KOPT-K1 (cell line): ENCODE data around the gene B4GALT5.
"Not testable (repeated sequence)": the region's sequence is repeated elsewhere in the genome, so short reads cannot be mapped to it uniquely, and the experiment has no call there.

Experiments
- H3K27ac ChIP-seq: fragments of 200-600 bp; sonication (generic); 2 replicates; pipeline ENCODE4 v1.5.1; 2016; ENCODE audit warnings: antibody characterized with exemption, mild to moderate bottlenecking, low read depth, low read length; ENCODE audit not compliant: poor library complexity, severe bottlenecking
- H3K36me3 ChIP-seq: fragments of 200-600 bp; sonication (generic); 2 replicates; pipeline ENCODE4 v1.5.1; 2017; ENCODE audit warnings: antibody characterized with exemption, mild to moderate bottlenecking, low read length, moderate library complexity; ENCODE audit not compliant: insufficient read depth
- H3K9me3 ChIP-seq: fragments of 200-600 bp; sonication (generic); 2 replicates; pipeline ENCODE4 v1.5.1; 2017; ENCODE audit warnings: antibody characterized with exemption, low read length, mild to moderate bottlenecking; ENCODE audit not compliant: insufficient read depth, poor library complexity, severe bottlenecking

The B4GALT5 gene

DNA sequence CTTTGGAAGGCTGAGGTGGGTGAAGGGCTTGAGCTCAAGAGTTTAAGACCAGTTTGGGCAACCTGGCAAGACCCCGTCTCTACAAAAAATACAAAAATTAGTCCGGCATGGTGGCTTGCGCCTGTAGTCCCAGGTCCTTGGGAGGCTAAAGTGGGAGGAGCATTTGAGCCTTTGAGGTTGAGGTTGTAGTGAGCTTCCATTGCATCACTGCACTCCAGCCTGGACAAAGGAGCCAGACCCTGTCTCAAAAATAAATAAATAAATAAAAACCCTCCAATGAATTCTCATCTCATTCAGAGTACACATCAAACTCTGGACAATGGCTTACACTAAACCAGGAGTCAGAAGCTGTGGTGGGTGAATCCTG is 31.8 kb downstream of the B4GALT5 start:
- no peaks in the 10 kb centered on the region for H3K36me3 ChIP-seq
- no peak overlapping the region for H3K27ac ChIP-seq
- no peaks in the 10 kb centered on the region for H3K9me3 ChIP-seq

DNA sequence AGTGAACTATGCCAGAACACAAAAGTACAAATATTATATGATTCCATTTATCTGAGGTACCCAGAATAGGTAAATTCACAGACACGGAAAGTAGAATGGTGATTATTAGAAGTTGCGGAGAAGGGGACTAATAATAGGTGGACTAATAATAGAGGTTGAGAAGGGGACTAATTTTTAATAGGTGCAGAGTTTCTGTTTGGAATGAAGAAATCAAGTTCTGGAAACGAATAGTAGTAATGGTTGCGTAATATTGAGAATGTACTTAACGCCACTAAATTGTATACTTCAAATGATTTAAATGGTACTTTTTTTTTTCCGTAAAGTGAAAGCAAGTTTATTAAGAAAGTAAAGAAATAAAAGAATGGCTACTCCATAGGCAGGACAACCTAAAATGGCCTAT is 33.2 kb downstream of the B4GALT5 start:
- Histone ChIP-seq H3K27ac (no peak overlapping the region), H3K36me3 (no peaks in the 10 kb centered on the region), H3K9me3 (no peaks in the 10 kb centered on the region)

DNA sequence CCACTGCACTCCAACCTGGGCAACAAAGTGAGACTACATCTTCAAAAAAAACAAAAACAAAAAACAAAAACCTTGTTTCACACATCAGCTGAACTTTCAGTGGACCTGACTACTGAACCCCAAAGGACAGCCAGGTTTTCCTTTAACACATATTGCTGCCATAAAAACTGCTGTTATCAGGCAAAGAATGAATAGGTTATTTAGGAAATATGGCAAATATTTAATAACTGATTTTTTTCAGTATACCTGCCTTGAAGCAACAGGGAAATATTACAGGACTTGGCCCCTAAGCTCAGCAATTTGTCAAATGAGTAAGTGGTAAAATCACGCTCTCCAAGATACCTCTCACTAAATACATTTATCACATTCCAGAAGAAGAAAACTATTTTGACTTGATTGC is 34.0 kb downstream of the B4GALT5 start:
- no peaks in the 10 kb centered on the region for H3K36me3 ChIP-seq
- H3K27ac ChIP-seq: no peak overlapping the region
- no peaks in the 10 kb centered on the region for H3K9me3 ChIP-seq

DNA sequence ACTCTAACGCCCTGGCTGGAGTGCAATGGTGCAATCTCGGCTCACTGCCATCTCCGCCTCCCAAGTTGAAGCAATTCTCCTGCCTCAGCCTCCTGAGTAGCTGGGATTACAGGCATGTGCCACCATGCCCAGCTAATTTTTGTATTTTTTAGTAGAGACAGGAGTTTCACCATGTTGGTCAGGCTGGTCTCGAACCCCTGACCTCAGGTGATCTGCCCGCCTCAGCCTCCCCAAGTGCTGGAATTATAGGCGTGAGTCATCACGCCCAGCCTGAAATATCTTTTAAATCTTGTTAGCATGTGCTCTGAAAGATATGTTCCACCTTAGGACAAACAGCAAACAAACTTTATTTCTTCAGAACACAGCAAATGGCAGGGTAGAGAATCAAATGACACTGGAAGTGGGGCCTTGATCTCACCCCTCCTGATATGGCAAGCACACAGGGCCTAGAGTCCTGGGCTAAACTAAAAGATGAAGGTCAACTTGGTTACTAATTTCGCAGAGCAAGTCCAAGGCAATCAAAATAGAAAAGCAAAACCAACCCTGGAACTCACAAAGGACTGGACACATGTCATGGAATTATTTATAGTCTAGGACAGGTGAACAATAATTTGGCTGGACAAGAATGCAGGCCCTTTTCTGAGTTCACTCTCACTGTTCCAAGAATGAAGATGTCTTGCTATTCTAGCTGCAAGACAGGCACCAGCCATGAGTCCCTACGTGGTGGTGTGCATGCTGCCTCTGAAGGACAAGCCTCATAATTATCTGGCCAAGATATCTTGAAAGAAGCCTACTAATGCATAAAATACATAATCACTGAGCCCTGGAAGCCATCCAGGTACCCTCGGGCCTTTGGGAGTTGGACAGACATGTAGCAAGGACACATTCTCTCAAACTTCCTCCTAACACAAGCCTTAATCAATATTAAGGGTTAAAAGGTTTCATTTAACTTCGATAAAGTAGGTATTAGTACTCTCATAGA is 35.6 kb downstream of the B4GALT5 start:
- H3K36me3 ChIP-seq: no peaks in the 10 kb centered on the region
- no peaks in the 10 kb centered on the region for H3K9me3 ChIP-seq
- H3K27ac ChIP-seq: no peak overlapping the region

DNA sequence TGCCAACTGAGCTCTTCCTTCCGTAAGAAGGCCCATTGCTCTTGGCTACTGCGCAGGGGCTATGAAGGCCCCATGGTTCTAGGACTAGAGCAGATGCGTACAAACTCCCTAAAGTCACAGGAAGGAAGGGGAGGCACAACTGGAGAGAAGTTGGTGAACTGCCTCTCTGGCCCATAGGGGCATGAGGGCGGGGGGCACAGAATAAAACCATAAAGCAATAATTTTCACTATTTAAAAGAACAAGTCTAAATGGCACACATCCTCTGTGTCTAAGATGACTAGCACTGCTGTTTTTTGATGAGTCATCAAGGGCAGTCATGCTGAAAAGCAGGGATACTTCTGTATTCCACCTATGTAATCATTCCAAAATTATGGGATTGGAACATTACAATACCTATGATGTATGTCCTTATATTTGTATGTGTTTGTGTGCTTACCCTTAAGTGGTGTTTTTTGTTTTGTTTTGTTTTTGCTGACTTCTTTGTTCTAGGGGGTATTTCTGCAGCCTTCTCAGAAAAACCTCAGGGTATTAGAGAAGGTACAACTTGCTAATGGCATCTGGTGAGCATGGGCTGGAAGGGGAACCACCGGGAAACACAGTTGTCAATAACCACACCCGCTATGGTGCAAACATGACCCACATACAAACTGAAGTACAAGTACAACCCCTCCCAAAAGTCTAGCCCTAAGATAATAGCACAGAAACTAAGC is 36.9 kb downstream of the B4GALT5 start:
- Histone ChIP-seq H3K27ac (no peak overlapping the region), H3K9me3 (no peaks in the 10 kb centered on the region), H3K36me3 (no peaks in the 10 kb centered on the region)

DNA sequence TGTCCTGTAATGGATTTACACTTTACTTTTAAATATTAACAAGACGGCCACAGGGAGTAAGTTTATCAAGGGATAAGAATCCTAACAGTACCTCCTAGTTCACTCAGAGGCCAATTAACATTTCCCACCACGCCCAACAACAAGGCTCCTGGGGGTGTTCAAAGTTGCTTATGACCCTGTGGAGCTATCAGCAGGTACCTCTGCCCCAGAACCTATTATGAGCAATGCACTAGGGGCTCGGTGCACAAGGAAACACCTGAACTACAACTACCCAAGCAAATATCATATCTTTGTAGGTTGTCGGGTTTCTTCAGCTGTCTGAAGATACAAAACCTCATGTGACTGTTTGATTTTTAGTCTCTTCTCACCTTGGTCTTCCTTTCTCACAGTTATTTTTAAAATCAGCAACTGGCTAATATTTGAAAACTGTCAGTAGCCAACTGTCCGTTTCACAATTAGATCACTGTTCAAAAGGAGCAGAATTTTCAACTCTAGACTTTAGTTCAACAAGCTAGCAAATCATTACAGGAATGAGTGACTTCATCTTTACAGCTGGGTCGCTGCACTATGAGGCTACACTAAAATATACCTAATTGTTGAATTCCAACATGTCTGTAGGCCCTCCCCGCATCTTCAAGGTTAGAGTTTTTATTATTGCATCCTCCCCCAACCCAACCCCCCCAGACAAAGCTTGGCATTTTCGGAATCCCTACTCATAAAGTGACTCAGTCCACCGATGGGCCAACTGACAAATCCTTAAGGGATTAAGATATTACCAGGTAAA is 38.1 kb downstream of the B4GALT5 start:
- H3K36me3 ChIP-seq: no peaks in the 10 kb centered on the region
- H3K27ac ChIP-seq: no peak overlapping the region

DNA sequence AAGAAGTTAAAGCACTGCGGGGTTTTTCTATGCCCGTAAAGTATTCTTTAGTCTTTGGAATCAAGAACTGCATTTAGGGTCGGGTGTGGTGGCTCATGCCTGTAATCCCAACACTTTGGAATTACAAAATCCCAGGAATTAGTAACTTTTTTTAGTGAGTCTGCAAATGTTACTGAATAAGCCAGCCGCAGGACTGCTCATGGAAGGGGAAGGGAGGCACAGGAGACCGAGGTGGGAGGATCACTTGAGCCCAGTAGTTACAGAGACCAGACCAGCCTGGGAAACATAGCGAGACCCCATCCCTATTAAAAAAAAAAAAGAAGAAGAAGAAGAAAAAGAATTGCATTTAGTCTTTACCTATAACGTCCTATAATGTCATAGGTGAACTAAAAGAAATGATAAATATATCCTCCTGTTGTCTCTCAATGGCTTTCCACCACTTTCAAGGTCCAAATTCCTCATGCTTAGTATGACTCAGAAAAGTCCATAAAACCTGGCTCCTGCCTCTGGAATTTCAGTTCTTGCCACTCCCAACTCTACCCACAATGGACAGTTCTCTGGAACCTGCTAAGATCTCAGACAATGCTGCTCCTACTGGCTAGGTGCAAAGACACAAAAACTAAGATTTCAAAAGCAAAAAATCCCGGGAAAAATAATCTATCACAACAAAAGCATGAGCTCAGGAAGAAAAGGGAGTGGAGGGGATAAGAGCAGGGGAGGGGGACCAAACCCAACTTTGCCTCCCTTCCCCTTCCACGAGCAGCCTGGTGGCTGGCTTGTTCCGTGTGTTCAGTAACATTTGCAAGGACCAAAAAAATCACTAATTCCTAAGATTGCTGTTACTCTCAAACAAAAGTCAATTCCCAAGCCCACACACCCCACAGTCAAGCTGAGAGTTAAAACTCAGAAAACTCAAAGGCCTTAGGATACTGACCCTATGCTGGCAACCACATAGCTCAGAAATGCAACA is 39.0 kb downstream of the B4GALT5 start:
- H3K36me3 ChIP-seq: no peaks in the 10 kb centered on the region
- H3K9me3 ChIP-seq: no peaks in the 10 kb centered on the region
- H3K27ac ChIP-seq: no peak overlapping the region

More for the DNA sequence above, 38.1 kb downstream of the B4GALT5 start:
- H3K9me3 ChIP-seq: no peaks in the 10 kb centered on the region

DNA sequence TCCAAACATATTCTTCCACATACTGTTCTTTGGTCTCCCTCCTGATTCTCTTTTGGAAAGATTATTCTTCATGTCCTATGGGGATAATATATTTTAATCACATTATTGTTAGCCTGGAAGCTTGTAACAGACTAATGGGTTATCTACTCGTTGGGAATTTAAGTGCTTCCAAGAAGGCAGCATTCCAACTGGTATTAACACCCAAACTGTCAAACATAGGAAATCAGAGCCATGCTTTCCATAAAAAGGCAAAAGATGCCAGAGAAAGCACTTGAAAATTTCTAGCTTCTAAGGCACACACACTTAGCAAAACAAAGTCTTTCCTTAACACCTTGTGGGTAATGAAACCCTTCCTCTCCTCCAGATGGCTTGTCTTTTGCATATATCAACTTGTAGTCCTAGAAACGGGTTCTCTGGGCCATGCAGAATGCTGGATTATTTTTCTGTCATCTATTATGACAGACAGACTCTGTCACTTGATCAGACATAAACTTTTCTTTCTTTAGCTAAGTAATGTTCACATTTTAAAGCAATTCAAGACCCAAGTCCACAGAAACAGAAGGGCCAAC is 41.5 kb downstream of the B4GALT5 start:
- H3K27ac ChIP-seq: no peak overlapping the region
- H3K36me3 ChIP-seq: no peaks in the 10 kb centered on the region
- no peaks in the 10 kb centered on the region for H3K9me3 ChIP-seq

DNA sequence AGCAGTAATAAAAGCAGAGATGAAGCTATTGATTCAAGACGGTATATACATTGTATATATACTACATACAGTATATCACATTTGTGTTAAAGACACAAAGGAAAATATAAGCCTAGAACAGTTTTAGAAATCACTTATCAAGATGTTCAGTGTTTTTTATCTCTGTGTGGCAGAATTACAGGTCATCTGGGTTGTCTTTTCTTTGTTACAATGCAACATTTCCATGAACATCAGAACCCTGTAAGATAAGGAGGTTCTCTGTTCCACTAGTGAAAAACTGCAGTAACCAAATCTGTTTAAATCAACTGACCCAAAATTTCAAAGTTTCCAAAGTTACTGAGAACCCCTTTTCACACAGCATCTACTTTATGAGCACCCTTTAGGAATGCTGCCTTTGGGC is 42.2 kb downstream of the B4GALT5 start:
- no peak overlapping the region for H3K27ac ChIP-seq

DNA sequence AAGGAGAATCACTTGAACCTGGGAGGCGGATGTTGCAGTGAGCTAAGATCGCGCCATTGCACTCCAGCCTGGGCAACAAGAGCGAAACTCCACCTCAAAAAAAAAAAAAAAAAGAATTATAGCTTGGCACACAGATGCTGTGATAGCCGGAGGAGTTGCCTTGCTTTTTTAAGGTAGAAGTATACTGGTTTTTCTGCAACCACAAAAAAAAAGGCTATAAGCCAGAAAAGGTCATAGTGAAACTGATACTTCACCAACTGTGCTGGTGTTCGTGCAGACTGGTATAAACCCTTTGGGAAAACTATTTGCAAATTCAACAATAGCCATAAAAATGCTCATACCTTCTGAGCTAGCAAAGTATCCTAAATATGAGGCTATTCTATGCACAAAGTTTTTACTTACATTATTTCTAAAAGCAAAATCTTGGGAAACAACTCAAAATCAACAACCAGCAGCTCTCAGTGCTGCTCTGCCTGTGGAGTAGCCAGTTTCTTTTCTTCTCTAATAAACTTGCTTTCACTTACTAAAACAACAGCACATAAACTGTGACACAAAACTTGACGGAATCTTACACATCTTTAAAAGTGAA is 44.0 kb downstream of the B4GALT5 start:
- no peak overlapping the region for H3K27ac ChIP-seq
- no peaks in the 10 kb centered on the region for H3K9me3 ChIP-seq
- H3K36me3 ChIP-seq: no peaks in the 10 kb centered on the region

More for the DNA sequence above, 42.2 kb downstream of the B4GALT5 start:
- Histone ChIP-seq H3K9me3 (no peaks in the 10 kb centered on the region), H3K36me3 (no peaks in the 10 kb centered on the region)

DNA sequence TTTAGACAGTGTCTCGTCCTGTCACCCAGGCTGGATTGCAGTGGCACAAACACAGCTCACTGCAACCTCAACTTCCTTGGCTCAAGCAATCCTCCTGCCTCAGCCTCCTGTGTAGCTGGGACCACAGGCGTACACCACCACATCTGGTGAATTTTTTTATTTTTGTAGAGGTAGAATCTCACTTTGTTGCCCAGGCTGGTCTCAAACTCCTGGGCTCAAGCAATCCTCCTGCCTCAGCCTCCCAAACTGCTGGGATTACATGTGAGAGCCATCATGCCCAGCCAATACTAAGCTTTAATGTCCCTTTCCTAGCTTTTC is 44.8 kb downstream of the B4GALT5 start:
- not testable (repeated sequence) for H3K36me3 ChIP-seq, H3K27ac ChIP-seq, H3K9me3 ChIP-seq

DNA sequence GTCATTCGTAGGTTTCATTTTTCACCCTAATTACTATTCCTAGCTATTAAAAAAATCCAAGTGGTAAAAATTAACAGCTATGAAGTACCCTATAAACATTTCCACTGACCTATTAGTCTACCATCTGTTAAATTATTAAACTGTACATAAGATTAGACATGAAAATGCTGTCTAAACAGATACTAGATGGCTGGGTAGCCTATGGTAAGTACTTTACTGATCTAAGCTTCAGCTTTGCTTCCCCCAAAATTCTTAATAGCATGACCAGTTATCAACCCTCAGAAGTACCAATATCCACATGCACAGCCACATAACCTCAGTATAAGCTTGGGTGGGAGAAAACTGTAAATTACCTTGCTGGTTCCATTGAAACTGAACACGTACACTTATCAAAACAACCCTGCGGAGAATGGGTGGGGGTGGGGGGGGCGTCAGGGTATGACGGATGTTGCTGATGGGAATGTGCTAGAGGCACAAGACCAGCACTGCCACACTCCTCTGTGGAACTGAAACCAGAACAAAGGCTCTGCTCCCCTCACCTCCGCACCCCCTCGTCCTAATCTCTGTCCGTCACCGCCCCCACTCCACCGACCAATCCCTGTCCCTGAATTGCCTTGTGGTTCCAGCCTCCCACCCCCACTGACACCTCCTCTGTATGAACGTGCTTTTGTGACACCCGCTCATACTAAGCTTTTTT is 45.3 kb downstream of the B4GALT5 start:
- H3K36me3 ChIP-seq: no peaks in the 10 kb centered on the region
- H3K27ac ChIP-seq: no peak overlapping the region
- no peaks in the 10 kb centered on the region for H3K9me3 ChIP-seq

DNA sequence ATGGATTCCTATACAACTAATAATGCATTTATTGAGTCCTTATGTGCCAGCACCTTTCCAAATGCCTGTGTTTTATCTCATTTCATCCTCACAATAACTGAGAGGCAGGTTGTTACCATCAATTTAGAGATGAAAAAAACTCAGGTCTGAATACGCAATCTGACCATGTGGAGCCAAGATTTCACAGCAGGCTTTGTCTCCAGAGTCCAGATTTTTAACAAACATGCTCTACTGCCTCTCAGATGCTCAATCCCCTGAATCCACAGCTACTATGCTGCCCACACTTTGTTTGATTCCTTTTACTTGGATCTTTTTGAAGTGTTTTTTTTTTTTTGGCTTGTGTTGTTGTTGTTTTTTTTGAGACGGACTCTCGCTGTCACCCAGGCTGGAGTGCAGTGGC is 46.8 kb downstream of the B4GALT5 start:
- Histone ChIP-seq H3K9me3 (no peaks in the 10 kb centered on the region), H3K36me3 (no peaks in the 10 kb centered on the region), H3K27ac (no peak overlapping the region)
